Upper lobe of left lung (tissue), 6 donors: ENCODE data around the gene MRM1. TPM values are rescaled to one million over a fixed set of nuclear protein-coding genes. Genes with fewer than 3 reads are reported as not detected.

Experiments used
- ATAC-seq, 2 donors: fragments of 200-7000 bp; cut with Tn5 transposase; one replicate each; pipeline ENCODE4 v1.9.1; 2022; ENCODE audit warnings: mild to moderate bottlenecking in 2 of 2, moderate library complexity in 2 of 2; ENCODE audit not compliant: low FRiP score in 2 of 2
- DNase-seq, 2 donors: peaks; one replicate each; pipeline ENCODE4 v3.0.0-alpha.2; 2019 to 2020
- H3K27ac ChIP-seq, 4 donors: fragments of 200-600 bp; sonication (generic); one replicate each; pipeline ENCODE4 v1.5.1; 2016 to 2019
- H3K27me3 ChIP-seq, 4 donors: fragments of 200-600 bp; sonication (generic); one replicate each; pipeline ENCODE4 v1.5.1; 2017 to 2019
- H3K36me3 ChIP-seq, 4 donors: fragments of 200-600 bp; sonication (generic); one replicate each; pipeline ENCODE4 v1.5.1; 2016 to 2019
- H3K4me1 ChIP-seq, 4 donors: fragments of 200-600 bp; sonication (generic); one replicate each; pipeline ENCODE4 v1.5.1; 2018 to 2019
- H3K4me3 ChIP-seq, 4 donors: fragments of 200-600 bp; sonication (generic); one replicate each; pipeline ENCODE4 v1.5.1; 2017 to 2019; ENCODE audit warnings: mild to moderate bottlenecking in 2 of 4, moderate library complexity in 1 of 4
- H3K9me3 ChIP-seq, 4 donors: fragments of 200-600 bp; sonication (generic); one replicate each; pipeline ENCODE4 v1.5.1; 2018 to 2019
- EP300 ChIP-seq, 4 donors: sonication (generic); formaldehyde crosslinking; IDR thresholded peaks; one replicate each; pipeline ENCODE4 v1.5.1; 2017; ENCODE audit warnings: antibody characterized with exemption in 4 of 4, control low read depth in 2 of 4
- POLR2A ChIP-seq, 4 donors: fragments of 450-650 bp; IDR thresholded peaks; one replicate each; pipeline ENCODE4 v1.5.1; 2016 to 2017; ENCODE audit warnings: antibody characterized with exemption in 4 of 4, mild to moderate bottlenecking in 2 of 4
- POLR2AphosphoS5 ChIP-seq, 2 donors: sonication (generic); formaldehyde crosslinking; IDR thresholded peaks; one replicate each; pipeline ENCODE4 v1.5.1; 2017; ENCODE audit warnings: antibody characterized with exemption in 2 of 2
- WGBS, 2 donors: methylation state at CpG; one replicate each; pipeline ENCODE4 v1.1.5; 2017 to 2018; 5-methylcytosine and 5-hydroxymethylcytosine counted together
- total RNA-seq, 6 donors: library from RNA; depleted of rRNA in 4 of 6; stranded (reverse); fragments of >200 nt in 4 of 6; gene quantifications; one replicate each; pipeline versions ENCODE4 v1.1.0 to v1.2.1, GENCODE V29; 2016 to 2021
- TF ChIP-seq, protein P1 (sequence below), 6 experiments: fragments of 450-650 bp in 4 of 6; fragments of 200-600 bp in 2 of 6; sonication (generic) in 2 of 6; IDR thresholded peaks; one replicate each; pipeline ENCODE4 v1.5.1; 2016 to 2019; ENCODE audit warnings: antibody characterized with exemption in 6 of 6
- donor health status: DM: no; HTN: no; CAD: no; lungs with moderate emphysema.
- donor health status: DM: no; HTN: yes; CAD: no; lungs with severe emphysema.

MRM1 gene
- total RNA-seq, 6 donors from 2014 or later: 3.1 to 9.4 (median 8.1) TPM

DNA sequence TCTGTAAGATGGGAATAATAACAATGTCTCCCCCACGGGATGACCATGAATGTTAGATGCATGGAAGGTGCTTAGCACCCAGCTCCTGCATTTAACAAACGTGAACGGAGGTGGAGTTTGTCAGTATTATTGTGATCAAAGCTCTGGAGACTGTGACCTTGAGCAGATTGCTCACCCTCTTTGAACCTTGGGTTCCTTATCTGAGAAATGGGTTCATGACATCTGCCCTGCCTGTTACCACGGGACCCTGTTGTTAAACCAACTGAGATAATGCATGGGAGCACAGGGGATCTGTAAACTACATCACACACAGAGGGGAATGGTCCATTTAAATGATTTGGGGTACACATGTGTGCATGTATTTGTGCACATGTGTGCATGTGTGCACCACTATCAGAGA lies 29.6 kb downstream of the MRM1 start:
- ATAC-seq (no peak), DNase-seq (no peak)
- Histone ChIP-seq H3K27me3 (no peaks in the 10 kb centered on the region), H3K27ac (no peak overlapping the region), H3K4me1 (peaks cover 0 to 6% (median 1%) of the 10 kb centered on the region in 4 donors), H3K36me3 (no peaks in the 10 kb centered on the region), H3K4me3 (no peak overlapping the region), H3K9me3 (no peaks in the 10 kb centered on the region)
- WGBS, 2 donors: 72% methylated on average over 3 to 4 of the region's 4 CpGs
- TF ChIP-seq, protein P1, sequence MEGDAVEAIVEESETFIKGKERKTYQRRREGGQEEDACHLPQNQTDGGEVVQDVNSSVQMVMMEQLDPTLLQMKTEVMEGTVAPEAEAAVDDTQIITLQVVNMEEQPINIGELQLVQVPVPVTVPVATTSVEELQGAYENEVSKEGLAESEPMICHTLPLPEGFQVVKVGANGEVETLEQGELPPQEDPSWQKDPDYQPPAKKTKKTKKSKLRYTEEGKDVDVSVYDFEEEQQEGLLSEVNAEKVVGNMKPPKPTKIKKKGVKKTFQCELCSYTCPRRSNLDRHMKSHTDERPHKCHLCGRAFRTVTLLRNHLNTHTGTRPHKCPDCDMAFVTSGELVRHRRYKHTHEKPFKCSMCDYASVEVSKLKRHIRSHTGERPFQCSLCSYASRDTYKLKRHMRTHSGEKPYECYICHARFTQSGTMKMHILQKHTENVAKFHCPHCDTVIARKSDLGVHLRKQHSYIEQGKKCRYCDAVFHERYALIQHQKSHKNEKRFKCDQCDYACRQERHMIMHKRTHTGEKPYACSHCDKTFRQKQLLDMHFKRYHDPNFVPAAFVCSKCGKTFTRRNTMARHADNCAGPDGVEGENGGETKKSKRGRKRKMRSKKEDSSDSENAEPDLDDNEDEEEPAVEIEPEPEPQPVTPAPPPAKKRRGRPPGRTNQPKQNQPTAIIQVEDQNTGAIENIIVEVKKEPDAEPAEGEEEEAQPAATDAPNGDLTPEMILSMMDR (IDR thresholded peaks at IDR 0.05): no peak
- no peak for TF ChIP-seq EP300 (IDR thresholded peaks at IDR 0.05)
- TF ChIP-seq POLR2A (IDR thresholded peaks at IDR 0.05): no peak
- no peak for TF ChIP-seq POLR2AphosphoS5 (IDR thresholded peaks at IDR 0.05)

DNA sequence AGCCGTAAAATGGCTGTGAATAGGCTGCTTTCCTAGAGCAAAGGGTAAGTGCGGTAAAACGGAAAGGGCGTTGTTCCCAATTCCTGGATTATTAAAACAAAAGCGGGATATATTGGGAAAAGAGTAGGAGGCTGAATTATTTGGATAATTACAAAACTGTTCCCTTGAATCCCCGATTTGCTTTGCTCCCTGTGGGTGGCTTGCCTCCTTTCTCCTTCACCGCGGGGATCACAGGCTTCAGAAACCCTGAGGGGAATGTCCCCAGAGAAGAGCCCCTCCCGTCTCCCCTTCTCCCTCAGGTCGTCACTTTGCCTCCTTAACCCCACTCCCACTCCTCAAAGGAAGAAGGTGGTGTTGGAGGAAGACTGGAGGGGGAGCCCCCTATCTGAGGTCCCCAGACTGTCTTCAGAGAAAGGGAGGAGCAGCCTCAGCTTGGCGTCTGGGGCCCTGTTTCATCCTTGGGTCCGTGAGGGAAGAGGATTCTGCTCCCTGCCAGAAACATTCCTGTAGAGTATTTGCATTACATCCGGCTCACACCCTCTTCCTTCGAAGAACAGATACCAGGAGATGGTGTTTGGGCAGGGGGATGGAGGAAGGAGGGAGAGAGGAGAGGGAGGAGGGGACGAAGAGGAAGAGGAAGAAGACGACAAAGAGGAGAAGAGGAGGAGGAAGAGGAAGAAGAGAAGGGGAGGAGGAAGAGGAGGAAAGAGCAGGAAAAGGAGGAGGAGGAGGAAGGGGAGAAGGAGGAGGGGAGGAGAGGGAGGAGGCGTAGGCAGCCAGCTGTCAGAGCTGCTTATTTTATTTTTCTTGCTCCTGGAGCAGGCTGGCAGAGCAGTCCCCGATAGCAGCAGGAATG lies 31.8 kb downstream of the MRM1 start:
- H3K36me3 ChIP-seq: no peaks in the 10 kb centered on the region
- H3K4me3 ChIP-seq: no peak overlapping the region
- peaks cover 0 to 6% (median 0%) of the 10 kb centered on the region in 4 donors for H3K4me1 ChIP-seq
- TF ChIP-seq, protein P1 (IDR thresholded peaks at IDR 0.05): no peak
- no peak for TF ChIP-seq EP300 (IDR thresholded peaks at IDR 0.05)
- TF ChIP-seq POLR2AphosphoS5 (IDR thresholded peaks at IDR 0.05): no peak
- no peak for TF ChIP-seq POLR2A (IDR thresholded peaks at IDR 0.05)
- WGBS, 2 donors: 30 to 34% methylated on average over 18 of the region's 18 CpGs
- no peak for ATAC-seq
- no peak overlapping the region for H3K27ac ChIP-seq
- no peak for DNase-seq
- no peaks in the 10 kb centered on the region for H3K9me3 ChIP-seq
- no peaks in the 10 kb centered on the region for H3K27me3 ChIP-seq

GRCh38 chr17:36640346-36640745 lies 39.0 kb downstream of the MRM1 start:
- H3K27me3 ChIP-seq: peaks cover 0 to 27% (median 7%) of the 10 kb centered on the region in 4 donors
- H3K27ac ChIP-seq: no peak overlapping the region

DNA sequence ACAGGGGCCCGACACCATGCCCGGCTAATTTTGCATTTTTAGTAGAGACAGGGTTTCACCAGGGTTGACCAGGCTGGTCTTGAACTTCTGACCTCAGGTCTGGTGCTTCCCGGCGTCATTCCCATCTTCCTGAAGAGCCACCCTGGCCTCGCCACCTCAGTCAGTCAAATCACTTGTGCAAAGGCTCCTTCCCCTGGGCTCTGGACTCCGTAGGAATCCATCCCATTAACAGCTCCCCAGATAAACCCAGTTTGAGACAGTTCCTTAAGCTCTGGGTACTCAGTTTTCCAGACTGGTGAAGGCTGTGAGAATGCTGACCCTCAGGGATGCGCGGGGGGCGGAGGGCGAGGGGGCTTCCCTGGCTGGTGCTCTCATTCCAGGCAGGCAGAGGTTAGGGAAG lies 39.5 kb downstream of the MRM1 start:
- TF ChIP-seq, protein P1 (IDR thresholded peaks at IDR 0.05): no peak
- TF ChIP-seq EP300 (IDR thresholded peaks at IDR 0.05) (no peak), POLR2AphosphoS5 (IDR thresholded peaks at IDR 0.05) (no peak), POLR2A (IDR thresholded peaks at IDR 0.05) (no peak)
- DNase-seq: no peak
- Histone ChIP-seq H3K9me3 (no peaks in the 10 kb centered on the region), H3K27ac (no peak overlapping the region), H3K36me3 (no peaks in the 10 kb centered on the region), H3K4me1 (peaks cover 12 to 16% (median 13%) of the 10 kb centered on the region in 4 donors), H3K27me3 (peaks cover 0 to 27% (median 7%) of the 10 kb centered on the region in 4 donors), H3K4me3 (no peak overlapping the region)
- WGBS, 2 donors: 52 to 56% methylated on average over 9 to 10 of the region's 10 CpGs
- no peak for ATAC-seq

More at GRCh38 chr17:36640346-36640745, 39.0 kb downstream of the MRM1 start:
- no peaks in the 10 kb centered on the region for H3K36me3 ChIP-seq
- H3K9me3 ChIP-seq: no peaks in the 10 kb centered on the region
- peaks cover 12 to 16% (median 13%) of the 10 kb centered on the region in 4 donors for H3K4me1 ChIP-seq
- ATAC-seq (no peak), DNase-seq (no peak)
- TF ChIP-seq, protein P1 (IDR thresholded peaks at IDR 0.05): no peak
- no peak for TF ChIP-seq POLR2AphosphoS5 (IDR thresholded peaks at IDR 0.05)
- TF ChIP-seq POLR2A (IDR thresholded peaks at IDR 0.05): no peak
- no peak for TF ChIP-seq EP300 (IDR thresholded peaks at IDR 0.05)
- WGBS, 2 donors: 88 to 98% methylated on average over 2 of the region's 2 CpGs
- no peak overlapping the region for H3K4me3 ChIP-seq
